Caco-2 (cell line): ENCODE measurements around the gene FSIP2. TPM values are rescaled to one million over a fixed set of nuclear protein-coding genes. Genes with fewer than 3 reads are reported as not detected.

Source experiments
- BruUV-seq: library from RNA; stranded (reverse); fragments of 400-500 nt; replicated peaks from 2 replicates; lab custom pipeline; 2021; lab: Mats Ljungman, UMichigan
- CTCF ChIA-PET: fragments of 300-600 bp; sonication (Branson Sonifier 250); formaldehyde crosslinking; loops from one replicate; lab custom pipeline; 2022; ENCODE audit warnings: antibody characterized with exemption; lab: Charles Lee
- POLR2A ChIA-PET: fragments of 300-600 bp; sonication (Branson Sonifier 250); formaldehyde crosslinking; loops from one replicate; lab custom pipeline; 2022; ENCODE audit warnings: antibody characterized with exemption; lab: Charles Lee
- DNase-seq, 2 experiments: peaks; one replicate each; pipeline versions ENCODE4 v3.0.0 to v3.0.0-alpha.2; 2020 to 2022
- H3K27me3 ChIP-seq: replicated peaks from 2 replicates; pipeline ENCODE4 v1.6.0; 2011; ENCODE audit warnings: low read length; ENCODE audit not compliant: control insufficient read depth, insufficient read depth
- H3K36me3 ChIP-seq: 2 replicates; pipeline ENCODE4 v1.5.1; 2011; ENCODE audit warnings: low read length; ENCODE audit not compliant: control insufficient read depth, insufficient read depth
- H3K4me1 ChIP-seq: fragments of 250-450 bp; sonication (Bioruptor Pico); 2 replicates; pipeline ENCODE4 v1.5.1; 2020; ENCODE audit warnings: mild to moderate bottlenecking
- H3K4me3 ChIP-seq: 2 replicates; pipeline ENCODE4 v1.5.1; 2011; ENCODE audit warnings: low read depth, mild to moderate bottlenecking, control low read depth, low read length
- H3K9me3 ChIP-seq: fragments of 250-450 bp; sonication (Bioruptor Pico); 2 replicates; pipeline ENCODE4 v1.5.1; 2020; ENCODE audit warnings: mild to moderate bottlenecking, moderate library complexity
- H3K27ac Mint-ChIP-seq: one replicate; pipeline ENCODE4 v1.8.0; 2022; ENCODE audit warnings: mixed read lengths; ENCODE audit not compliant: unreplicated experiment
- H3K27me3 Mint-ChIP-seq: one replicate; pipeline ENCODE4 v1.8.0; 2022; ENCODE audit warnings: mixed read lengths; ENCODE audit not compliant: insufficient read depth, unreplicated experiment
- H3K36me3 Mint-ChIP-seq: one replicate; pipeline ENCODE4 v1.8.0; 2022; ENCODE audit warnings: mild to moderate bottlenecking, mixed read lengths; ENCODE audit not compliant: insufficient read depth, unreplicated experiment
- H3K4me1 Mint-ChIP-seq: one replicate; pipeline ENCODE4 v1.8.0; 2022; ENCODE audit warnings: low read depth, mixed read lengths; ENCODE audit not compliant: unreplicated experiment
- H3K4me3 Mint-ChIP-seq: one replicate; pipeline ENCODE4 v1.8.0; 2022; ENCODE audit warnings: mild to moderate bottlenecking, moderate library complexity, mixed read lengths; ENCODE audit not compliant: unreplicated experiment
- H3K9me3 Mint-ChIP-seq: one replicate; pipeline ENCODE4 v1.8.0; 2022; ENCODE audit warnings: mixed read lengths; ENCODE audit not compliant: unreplicated experiment
- CTCF ChIP-seq, 2 experiments: fragments of 200-600 bp in 1 of 2; IDR thresholded peaks; 1 replicate in 1 of 2; 2 replicates in 1 of 2; pipeline versions ENCODE4 v1.5.1 to v1.8.0; 2011 to 2022; ENCODE audit warnings: antibody characterized with exemption in 1 of 2, control low read depth in 1 of 2, inconsistent platforms in 1 of 2, low read depth in 1 of 2, low read length in 1 of 2, mild to moderate bottlenecking in 1 of 2, moderate library complexity in 1 of 2; ENCODE audit not compliant: insufficient read depth in 1 of 2, severe bottlenecking in 1 of 2, unreplicated experiment in 1 of 2
- intact Hi-C: fragments of 100-400 bp; cut with micrococcal nuclease; formaldehyde crosslinking; loops from one replicate; pipeline ENCODE4 v1.10.0; 2022; ENCODE audit not compliant: unreplicated experiment
- total RNA-seq: library from RNA; stranded (reverse); gene quantifications from 2 replicates; pipeline ENCODE4 v1.2.3, GENCODE V29; 2022

The FSIP2 gene
- total RNA-seq, 1 experiment from 2014 or later = 0.09 TPM

DNA sequence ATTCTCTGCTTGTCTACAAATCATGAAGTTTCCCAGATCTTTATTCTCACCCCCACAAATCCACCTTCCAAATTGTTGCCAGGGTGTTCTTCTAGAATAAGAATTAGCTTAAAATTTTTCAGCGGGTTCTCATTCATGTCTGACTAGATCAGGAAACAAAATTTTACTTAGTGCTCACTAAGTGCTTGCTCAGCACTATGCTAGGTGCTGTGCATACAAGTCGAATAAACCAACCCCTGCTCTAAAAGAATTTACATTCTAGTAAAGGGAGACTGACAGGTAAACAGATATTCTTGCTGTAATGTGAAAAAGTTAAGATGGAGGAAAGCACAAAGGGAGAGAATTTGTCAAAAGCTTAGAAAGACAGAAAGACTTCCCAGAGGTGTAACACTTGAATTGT lies 2.4 kb upstream of the FSIP2 start:
- H3K4me1 Mint-ChIP-seq = no peaks in the 10 kb centered on the region
- intact Hi-C loops = no loop called here
- no peak overlapping the region for H3K4me3 Mint-ChIP-seq
- Histone ChIP-seq H3K4me3 (no peak overlapping the region), H3K27me3 (no peaks in the 10 kb centered on the region), H3K4me1 (no peaks in the 10 kb centered on the region), H3K36me3 (no peaks in the 10 kb centered on the region), H3K9me3 (no peaks in the 10 kb centered on the region)
- H3K27ac Mint-ChIP-seq = no peak overlapping the region
- BruUV-seq = no TSS peak
- CTCF ChIA-PET = no interaction called here
- no peaks in the 10 kb centered on the region for H3K27me3 Mint-ChIP-seq
- no peak for TF ChIP-seq CTCF (IDR thresholded peaks at IDR 0.05; ENCODE audit: insufficient read depth in 1 of 2, low read depth in 1 of 2, low read length in 1 of 2, severe bottlenecking in 1 of 2, unreplicated experiment in 1 of 2)
- DNase-seq = no peak
- no peaks in the 10 kb centered on the region for H3K36me3 Mint-ChIP-seq
- H3K9me3 Mint-ChIP-seq = no peaks in the 10 kb centered on the region
- POLR2A ChIA-PET = no interaction called here

DNA sequence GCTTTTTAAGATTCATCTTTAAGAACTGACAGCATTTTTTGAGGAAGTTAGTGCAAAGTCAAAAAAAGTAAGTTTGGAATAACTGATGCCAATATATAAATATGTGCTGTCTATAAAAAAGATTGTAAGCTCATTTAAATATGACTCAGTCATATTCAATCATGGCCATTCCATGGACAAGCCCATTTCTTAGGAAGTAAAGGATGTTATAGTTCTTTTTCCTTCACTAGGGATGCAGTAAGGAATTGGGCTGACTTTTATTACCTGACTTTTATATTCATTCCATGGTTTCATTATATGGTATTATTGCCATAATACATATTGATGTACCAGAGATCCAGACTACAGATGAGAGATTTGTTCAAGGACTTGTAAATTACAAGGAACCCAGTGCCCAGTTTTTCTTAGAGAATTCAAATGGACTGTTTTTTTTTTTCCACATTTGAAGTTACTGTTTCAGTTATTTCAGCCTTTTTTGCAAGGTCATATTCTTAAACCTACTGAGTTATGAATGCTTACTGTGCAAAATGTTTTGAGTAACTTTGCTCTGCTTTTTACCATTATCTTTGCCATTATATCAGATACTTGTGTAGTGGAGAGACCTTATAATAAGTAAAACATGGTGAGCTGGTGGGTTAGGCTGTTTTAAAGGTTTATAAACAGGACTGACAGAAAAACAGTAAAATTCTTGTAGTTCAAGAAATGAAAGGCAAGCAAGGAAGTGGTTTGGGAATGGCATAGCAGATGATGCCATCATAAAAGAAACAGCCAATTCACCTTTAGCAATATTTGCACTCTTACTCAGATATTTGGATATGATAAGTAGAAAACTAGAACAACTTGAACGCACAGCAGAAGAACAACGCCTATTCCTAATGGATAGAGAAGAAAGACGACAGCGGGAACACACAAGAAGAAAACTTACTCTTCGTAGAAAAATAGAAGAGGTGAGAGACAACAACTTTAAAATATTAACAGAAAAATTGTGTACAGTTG lies 7.6 kb downstream of the FSIP2 start:
- ChIA-PET POLR2A (no interaction called here), CTCF (no interaction called here)
- DNase-seq = no peak
- Histone ChIP-seq H3K4me1 (0 out of 2 replicates have a peak, but pooled peaks cover 4% of the 10 kb centered on the region), H3K9me3 (no peaks in the 10 kb centered on the region), H3K27me3 (no peaks in the 10 kb centered on the region), H3K36me3 (no peaks in the 10 kb centered on the region), H3K4me3 (no peak overlapping the region)
- Mint-ChIP-seq H3K27me3 (peaks cover 5% of the 10 kb centered on the region), H3K9me3 (no peaks in the 10 kb centered on the region), H3K27ac (no peak overlapping the region), H3K4me3 (no peak overlapping the region), H3K4me1 (peaks cover 13% of the 10 kb centered on the region), H3K36me3 (no peaks in the 10 kb centered on the region)
- intact Hi-C loops = no loop called here
- no peak for TF ChIP-seq CTCF (IDR thresholded peaks at IDR 0.05; ENCODE audit: insufficient read depth in 1 of 2, low read depth in 1 of 2, low read length in 1 of 2, severe bottlenecking in 1 of 2, unreplicated experiment in 1 of 2)
- no TSS peak for BruUV-seq

DNA sequence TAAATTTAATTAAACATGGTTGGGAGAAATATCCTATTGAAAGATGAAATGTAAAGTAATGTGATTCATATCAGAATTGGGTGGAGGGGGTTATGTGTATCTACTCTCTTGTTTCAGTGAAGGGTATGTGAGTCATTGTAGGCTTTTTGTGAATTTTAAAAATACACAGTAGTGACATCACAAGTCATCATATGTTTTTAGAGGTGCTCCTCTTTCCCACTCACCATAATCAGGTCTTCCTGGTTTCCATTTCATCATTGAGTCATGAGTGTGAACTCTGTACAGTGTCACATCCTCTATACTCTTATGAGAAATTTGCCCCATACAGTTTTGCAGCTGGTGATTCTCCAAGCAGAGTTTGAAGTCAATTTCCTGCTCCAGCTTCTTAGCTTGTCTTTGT lies 18.8 kb downstream of the FSIP2 start:
- no peak for DNase-seq
- ChIA-PET POLR2A (no interaction called here), CTCF (no interaction called here)
- no peaks in the 10 kb centered on the region for H3K36me3 ChIP-seq
- no peak overlapping the region for H3K4me3 Mint-ChIP-seq
- no peaks in the 10 kb centered on the region for H3K27me3 ChIP-seq
- BruUV-seq = no TSS peak
- no peaks in the 10 kb centered on the region for H3K9me3 ChIP-seq
- no peaks in the 10 kb centered on the region for H3K36me3 Mint-ChIP-seq
- no peaks in the 10 kb centered on the region for H3K27me3 Mint-ChIP-seq
- H3K9me3 Mint-ChIP-seq = no peaks in the 10 kb centered on the region
- intact Hi-C loops = no loop called here
- H3K4me1 ChIP-seq = no peaks in the 10 kb centered on the region
- H3K4me1 Mint-ChIP-seq = no peaks in the 10 kb centered on the region
- H3K4me3 ChIP-seq = no peak overlapping the region
- no peak for TF ChIP-seq CTCF (IDR thresholded peaks at IDR 0.05; ENCODE audit: insufficient read depth in 1 of 2, low read depth in 1 of 2, low read length in 1 of 2, severe bottlenecking in 1 of 2, unreplicated experiment in 1 of 2)
- no peak overlapping the region for H3K27ac Mint-ChIP-seq
